NOMO-1 (cell line): ENCODE results near the gene ATOSB.
A peak's percentile ranks its signal among the peaks of the same experiment; 100 is the strongest.
"Not testable (repeated sequence)": the region's sequence is repeated elsewhere in the genome, so short reads cannot be mapped to it uniquely, and the experiment has no call there.

Experiments
- DNase-seq, 2 experiments: peaks; one replicate each; lab custom pipeline; 2025; ENCODE audit not compliant: unreplicated experiment in 2 of 2; lab: John Stamatoyannopoulos, UW

The ATOSB gene, protein sequence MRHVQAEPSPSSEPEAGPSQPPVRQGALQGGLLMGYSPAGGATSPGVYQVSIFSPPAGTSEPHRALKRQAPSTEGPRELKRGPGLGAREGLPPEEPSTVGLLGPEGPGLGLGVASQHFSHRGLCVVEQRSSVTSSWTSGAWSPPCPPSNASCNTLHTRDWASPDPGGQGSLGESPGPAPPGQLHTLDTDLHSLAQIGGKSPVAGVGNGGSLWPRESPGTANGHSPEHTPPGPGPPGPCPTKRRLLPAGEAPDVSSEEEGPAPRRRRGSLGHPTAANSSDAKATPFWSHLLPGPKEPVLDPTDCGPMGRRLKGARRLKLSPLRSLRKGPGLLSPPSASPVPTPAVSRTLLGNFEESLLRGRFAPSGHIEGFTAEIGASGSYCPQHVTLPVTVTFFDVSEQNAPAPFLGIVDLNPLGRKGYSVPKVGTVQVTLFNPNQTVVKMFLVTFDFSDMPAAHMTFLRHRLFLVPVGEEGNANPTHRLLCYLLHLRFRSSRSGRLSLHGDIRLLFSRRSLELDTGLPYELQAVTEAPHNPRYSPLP

DNA sequence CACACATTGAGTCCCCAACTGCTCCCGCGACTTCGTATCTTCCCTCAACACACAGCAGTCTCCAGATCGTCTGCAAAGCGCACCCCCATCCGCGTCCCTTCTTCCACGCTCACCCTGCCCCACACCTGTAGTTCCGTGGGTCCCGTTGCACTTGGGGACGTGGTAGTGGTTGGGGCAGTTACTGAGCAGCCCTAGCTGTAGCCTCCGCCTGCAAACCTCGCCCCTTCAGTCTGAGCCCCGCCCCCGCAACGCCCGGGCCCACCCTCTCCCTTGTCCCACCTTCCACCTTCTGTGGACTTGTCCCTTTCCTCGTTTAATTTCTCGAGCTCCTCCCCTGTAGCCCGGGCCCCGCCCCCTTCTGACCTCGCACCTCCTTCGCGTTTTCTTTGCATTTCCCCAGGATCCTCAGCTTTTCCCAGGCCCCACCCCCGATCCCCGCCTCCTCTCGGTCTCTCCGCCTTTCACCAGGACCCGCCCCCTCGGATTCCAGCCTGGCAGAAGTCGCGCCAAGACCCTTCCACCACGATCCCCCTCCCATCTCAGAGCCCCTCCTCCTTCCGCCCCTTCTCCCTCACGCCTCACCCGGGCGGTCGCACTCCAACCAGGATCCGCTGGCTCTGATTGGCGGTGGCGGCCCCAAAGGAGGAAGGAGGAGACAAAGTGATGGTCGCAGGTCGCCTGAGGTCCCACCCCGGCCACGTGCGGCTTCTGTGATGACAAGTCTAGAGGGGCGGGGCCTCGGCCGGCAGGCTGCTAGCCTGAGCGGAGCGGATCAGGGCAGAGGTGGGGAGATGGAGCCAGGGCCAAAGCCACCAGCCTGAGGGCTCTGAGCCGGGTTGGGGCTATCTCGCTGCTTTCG, at the start of gene ATOSB:
ATOSB (minus strand) TSS at position 183 of the 859 bp plus-strand sequence. CDS start 7,588 bp downstream, outside the sequence.
- peak; percentile 100 for DNase-seq

DNA sequence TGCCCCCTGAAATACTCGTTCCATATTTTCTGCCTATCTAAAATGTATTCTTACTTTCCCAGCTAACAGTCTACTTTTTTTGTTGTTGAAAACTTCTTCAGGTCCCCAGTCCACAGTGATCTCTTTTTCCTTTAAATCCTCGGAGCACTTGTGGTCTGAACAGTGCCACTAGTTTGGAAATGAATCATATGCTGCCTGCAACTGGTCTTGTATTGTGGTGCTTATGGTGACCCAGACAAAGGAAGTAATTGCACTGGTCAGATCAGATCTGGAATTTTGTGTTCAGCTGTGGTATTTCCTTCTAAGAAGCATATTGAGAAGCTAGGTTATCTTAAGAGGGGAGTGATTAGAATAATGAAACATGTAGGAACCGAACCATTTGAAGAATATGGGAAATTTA, 49.0 kb upstream of the ATOSB start:
- no peak for DNase-seq

DNA sequence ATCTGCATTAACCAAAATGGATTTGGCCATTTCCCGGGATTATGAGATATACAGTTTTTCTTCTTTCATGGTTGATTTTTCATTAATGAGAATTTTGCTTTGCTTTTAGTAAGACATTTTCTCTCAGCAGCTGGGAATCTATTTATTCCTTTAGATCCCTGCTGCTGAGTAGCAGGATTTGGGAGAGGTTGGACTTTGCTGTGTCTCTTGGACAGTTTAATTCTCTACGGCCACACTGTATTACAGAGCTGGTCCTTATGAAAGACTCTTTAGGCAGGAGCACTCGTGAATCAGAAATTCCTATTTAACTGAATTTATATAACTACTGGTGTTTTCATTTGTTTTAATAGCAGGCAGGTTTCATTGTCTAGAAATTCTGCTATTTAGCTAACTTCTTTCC, 47.8 kb upstream of the ATOSB start:
- no peak for DNase-seq

DNA sequence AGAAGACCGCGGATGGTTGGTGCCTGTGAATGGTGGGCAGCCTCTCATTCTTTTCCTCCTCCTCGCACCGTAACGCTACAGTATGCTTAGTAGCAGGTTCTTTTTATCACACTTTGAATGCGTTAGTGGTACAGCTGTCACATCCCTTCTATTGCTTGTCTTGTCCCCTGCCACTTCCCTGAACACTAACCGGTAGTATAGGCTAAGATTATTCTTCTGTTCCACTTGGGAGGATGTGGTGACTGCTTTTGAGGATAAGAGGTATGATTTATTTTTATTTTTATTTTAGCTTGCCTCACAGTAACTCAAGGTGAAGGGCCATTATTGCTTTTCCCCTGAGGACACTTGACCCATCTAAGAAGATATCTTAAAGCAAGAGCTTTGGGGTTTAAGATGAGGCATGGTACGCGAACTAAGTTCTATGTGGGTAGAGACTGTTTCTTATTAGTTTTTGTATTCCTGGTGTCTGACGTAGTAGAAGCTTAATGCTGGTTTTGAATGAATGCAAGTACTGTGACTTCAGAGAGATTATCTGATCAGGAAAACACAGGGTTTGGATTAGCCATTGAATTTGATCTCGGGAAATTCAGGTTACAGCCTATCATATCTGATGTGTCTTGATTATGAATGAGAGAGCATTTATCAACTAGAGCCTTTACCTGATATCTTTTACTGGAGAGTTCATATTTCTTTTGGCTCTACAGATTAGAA, 47.1 kb upstream of the ATOSB start:
- peak in 1 of 2 experiments; percentile 65 for DNase-seq

- peak; percentile 91 to 94 for DNase-seq
These were observed 46.3 kb upstream of the ATOSB start, which contains the start of gene UNC13B for GRCh38 chr9:35161713-35162604. Gene UNC13B (plus strand): TSS chr9:35162009. CDS start chr9:35162284, 275 bp downstream.

DNA sequence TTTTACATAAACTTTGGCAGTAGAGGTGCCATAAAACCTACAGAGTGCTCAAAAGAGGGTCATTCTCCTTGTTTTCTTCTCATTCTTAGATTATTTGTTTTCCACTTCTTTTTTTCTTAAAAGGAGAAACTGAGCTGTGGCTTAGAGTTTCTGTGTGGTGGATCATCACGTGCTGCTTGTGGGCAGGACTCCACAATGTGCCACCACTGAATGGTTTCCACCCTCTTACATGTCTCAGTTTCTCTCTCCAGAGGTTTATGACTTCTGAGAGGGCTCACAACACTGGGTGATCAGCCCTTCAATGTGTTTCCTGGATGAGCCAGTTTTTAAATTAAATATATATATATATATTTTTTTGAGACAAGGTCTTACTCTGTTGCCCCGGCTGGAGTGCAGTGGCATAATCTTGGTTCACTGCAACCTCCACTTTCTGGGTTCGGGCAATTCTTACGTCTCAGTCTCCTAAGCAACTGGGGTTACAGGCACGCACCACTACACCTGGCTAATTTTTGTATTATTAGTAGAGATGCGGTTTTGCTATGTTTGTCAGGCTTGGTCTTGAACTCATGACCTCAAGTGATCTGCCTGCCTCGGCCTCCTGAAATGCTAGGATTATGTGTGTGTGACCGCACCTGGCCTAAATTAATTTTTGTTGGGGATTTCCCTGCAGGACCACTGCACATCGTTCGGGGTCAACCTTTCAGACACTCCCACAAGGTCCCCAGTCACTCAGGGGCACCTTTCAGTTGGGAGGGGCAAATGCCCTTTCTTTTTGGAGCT, 43.0 kb upstream of the ATOSB start:
- no peak for DNase-seq

- DNase-seq, result not testable (repeated sequence)
These were observed 42.2 kb upstream of the ATOSB start for GRCh38 chr9:35157836-35158235.

- DNase-seq, result no peak
These were observed 41.1 kb upstream of the ATOSB start for GRCh38 chr9:35156781-35157180.

DNA sequence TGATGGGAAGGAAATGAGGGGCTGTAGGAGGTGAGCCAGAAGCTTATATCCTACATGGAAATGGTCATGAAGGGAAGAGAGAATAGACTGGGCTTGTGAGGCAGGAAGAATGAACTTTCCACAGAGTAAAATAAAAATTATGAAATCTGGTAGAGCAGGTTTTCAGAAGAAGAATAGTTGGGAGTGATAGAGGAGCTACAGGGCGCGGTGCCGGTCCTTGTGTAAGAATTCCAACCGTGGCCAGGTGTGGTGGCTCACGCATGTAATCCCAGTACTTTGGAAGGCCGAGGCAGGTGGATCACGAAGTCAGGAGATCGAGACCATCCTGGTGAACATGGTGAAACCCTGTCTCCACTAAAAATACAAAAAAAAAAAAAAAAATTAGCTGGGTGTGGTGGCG, 37.3 kb upstream of the ATOSB start:
- no peak for DNase-seq

- DNase-seq, result not testable (repeated sequence)
These were observed 32.4 kb upstream of the ATOSB start for GRCh38 chr9:35147941-35148563.

DNA sequence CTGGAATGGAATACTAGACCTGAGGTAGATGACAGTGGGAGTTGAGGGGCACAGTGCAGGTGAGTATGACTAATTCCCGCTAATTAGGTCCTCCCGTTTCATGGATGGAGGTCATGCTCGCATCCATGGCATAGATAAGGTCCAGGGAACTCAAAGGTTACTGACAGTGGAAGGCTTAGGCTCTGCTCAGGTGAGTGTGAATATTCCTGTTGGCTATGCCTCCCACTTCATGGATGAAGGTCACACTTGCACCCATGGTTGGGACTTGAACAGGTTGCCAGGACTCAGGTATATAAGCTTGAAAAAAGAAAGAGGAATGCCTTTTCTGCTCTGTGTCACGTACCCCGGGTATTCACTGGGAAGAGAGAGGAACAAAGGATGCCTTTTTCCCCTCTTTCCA, 26.4 kb upstream of the ATOSB start:
- no peak for DNase-seq

- DNase-seq, result no peak
These were observed 24.4 kb upstream of the ATOSB start for GRCh38 chr9:35140093-35140492.

- DNase-seq, result no peak
These were observed 21.2 kb upstream of the ATOSB start for GRCh38 chr9:35136866-35137265.

DNA sequence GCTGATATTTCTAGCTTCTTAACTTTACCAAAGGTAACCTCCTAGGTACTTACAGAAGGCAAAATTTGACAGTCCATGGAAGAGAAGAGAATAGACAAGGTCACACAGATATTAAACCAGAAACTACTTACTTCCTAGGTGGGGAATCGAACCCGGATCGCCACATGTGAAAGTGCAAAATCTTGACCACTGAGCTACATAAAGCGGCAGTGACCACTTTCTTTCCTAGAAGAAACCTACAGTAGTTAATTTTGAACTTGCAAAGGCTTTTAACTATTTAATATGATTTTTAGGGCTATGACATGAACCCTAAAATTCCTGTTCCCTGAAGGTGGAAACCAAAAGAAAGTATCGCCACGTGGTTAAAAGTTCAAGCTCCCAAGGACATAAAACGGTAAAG, 20.3 kb upstream of the ATOSB start:
- no peak for DNase-seq

DNA sequence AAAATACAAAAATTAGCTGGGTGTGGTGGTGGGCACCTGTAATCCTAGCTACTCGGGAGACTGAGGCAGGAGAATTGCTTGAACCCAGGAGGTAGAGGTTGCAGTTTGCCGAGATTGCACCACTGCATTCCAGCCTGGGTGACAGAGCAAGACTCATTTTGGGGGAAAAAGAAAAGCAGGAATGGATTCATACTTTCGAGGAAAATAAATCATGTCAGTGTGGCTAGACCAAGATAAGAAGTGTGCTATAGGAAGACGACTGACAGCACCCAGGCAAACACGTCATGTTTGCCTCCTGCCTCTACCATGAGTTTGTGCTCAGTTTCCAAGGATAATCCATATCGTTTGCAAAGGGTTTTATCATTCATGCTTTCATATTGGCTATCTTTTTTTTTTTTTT, 19.3 kb upstream of the ATOSB start:
- DNase-seq, result no peak

DNA sequence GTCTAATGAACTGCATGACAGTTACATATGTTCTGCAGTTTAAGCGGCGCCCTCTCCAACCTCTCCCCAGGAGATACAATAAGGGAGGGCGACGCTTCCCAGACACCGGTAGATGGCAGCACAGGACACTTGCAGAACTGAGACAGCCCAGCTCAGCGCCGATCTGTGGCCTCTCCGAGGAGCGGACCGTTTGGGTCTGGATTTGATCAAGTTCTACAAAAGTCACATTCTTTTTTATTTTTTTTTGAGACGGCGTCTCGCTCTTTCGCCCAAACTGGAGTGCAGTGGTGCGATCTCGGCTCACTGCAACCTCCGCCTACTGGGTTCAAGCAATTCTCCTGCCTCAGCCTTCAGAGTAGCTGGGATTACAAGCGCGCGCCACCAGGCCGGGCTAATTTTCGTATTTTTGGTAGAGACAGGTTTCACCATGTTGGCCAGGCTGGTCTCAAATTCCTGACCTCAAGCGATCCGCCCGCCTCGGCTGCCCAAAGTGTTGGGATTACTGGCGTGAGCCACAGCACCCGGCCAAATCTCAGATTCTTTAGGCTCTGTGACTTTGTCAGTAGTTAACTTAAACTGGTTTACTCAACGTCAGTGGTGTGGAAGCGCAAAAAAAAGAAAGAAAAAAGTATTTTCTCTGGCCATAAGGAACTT, 1.4 kb upstream of the ATOSB start:
- DNase-seq, result peak; percentile 86 to 96

GRCh38 chr9:35116539-35116897, 856 bp upstream of the ATOSB start:
- no peak for DNase-seq
